Retinal pigment epithelial cell (primary cell): ENCODE results near the gene TMEM222.
A peak's percentile ranks its signal among the peaks of the same experiment; 100 is the strongest.

ENCODE experiments used
- DNase-seq: peaks from one replicate; pipeline ENCODE4 v3.0.0-alpha.2; 2010; ENCODE audit warnings: low read depth
- H3K4me3 ChIP-seq: 2 replicates; pipeline ENCODE4 v1.5.1; 2011; ENCODE audit warnings: mild to moderate bottlenecking, low read length, control low read depth, moderate library complexity
- CTCF ChIP-seq: conservative IDR thresholded peaks from 2 replicates; pipeline ENCODE4 v1.5.1; 2011; ENCODE audit warnings: low read depth, low read length, control low read depth, inconsistent platforms

TMEM222 gene

GRCh38 chr1:27300341-27301051, 21.5 kb upstream of the TMEM222 start:
- peak; percentile 97 for TF ChIP-seq CTCF
- DNase-seq = peak; percentile 55
- no peak overlapping the region for H3K4me3 ChIP-seq

GRCh38 chr1:27301052-27301422, 20.9 kb upstream of the TMEM222 start:
- DNase-seq = no peak
- no peak for TF ChIP-seq CTCF
- no peak overlapping the region for H3K4me3 ChIP-seq

GRCh38 chr1:27301582-27302199, 20.3 kb upstream of the TMEM222 start:
- no peak for TF ChIP-seq CTCF
- no peak overlapping the region for H3K4me3 ChIP-seq
- no peak for DNase-seq

- DNase-seq = no peak
- TF ChIP-seq CTCF = no peak
- H3K4me3 ChIP-seq = no peak overlapping the region
Measured at GRCh38 chr1:27302612-27303011, 19.4 kb upstream of the TMEM222 start.

GRCh38 chr1:27303509-27303908, 18.5 kb upstream of the TMEM222 start:
- no peak overlapping the region for H3K4me3 ChIP-seq
- TF ChIP-seq CTCF = no peak
- no peak for DNase-seq

GRCh38 chr1:27306071-27306470, 15.9 kb upstream of the TMEM222 start:
- TF ChIP-seq CTCF = no peak
- no peak for DNase-seq
- no peak overlapping the region for H3K4me3 ChIP-seq
